Measurements from ENCODE around the gene GSTM3. TPM values are rescaled to one million over a fixed set of nuclear protein-coding genes. Genes with fewer than 3 reads are reported as not detected.

Gene GSTM3
- total RNA-seq, 2 experiments from 2014 or later = 14.8 to 15.4 TPM

DNA sequence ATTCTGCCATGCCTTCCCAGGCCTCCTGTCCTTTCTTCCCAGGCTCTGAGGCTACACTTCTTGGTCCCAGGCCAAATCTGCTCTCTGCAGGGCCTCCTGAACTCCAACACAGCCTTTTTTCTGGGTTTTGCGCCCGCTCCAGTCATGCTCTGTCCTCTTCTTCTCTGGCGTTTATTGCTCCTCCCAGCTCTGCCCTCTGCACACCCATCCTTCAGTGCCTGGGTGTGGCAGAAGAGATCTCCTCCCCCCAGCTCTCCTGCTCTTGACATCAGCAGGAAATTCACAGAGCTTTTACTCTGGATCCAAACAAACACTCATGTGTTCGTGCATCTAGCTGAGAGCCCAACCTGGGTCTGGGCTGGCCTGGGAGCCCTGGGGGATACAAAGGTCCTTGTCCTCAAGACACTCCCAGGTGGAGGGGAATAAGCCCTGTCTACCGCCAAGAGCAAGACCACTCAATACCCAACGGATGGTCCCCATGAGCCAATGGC, 45.7 kb upstream of the GSTM3 start:
- Mint-ChIP-seq H3K36me3 (ENCODE audit: low read depth) (no peaks in the 10 kb centered on the region), H3K27me3 (no peaks in the 10 kb centered on the region), H3K4me1 (ENCODE audit: low read depth) (peaks cover 27% of the 10 kb centered on the region), H3K27ac (no peak overlapping the region), H3K4me3 (no peak overlapping the region), H3K9me3 (no peaks in the 10 kb centered on the region)
- no peak overlapping the region for H3K27ac ChIP-seq (ENCODE audit: low read depth in 1 of 2, low read length in 2 of 2)
- peaks cover 48% of the 10 kb centered on the region for H3K4me1 ChIP-seq (ENCODE audit: insufficient read depth, low read length)
- ATAC-seq (ENCODE audit: poor library complexity) = no peak
- no peak for DNase-seq
- H3K4me3 ChIP-seq (ENCODE audit: low read length) = no peak overlapping the region
- ChIA-PET POLR2A (no interaction called here), CTCF (interaction anchor here (1.3 to 1.8 kb wide), 2 partner anchors 10 to 198 kb away, joined by 5 to 7 read pairs; partner anchors contain the start of gene AHCYL1)
- TF ChIP-seq, protein P1, sequence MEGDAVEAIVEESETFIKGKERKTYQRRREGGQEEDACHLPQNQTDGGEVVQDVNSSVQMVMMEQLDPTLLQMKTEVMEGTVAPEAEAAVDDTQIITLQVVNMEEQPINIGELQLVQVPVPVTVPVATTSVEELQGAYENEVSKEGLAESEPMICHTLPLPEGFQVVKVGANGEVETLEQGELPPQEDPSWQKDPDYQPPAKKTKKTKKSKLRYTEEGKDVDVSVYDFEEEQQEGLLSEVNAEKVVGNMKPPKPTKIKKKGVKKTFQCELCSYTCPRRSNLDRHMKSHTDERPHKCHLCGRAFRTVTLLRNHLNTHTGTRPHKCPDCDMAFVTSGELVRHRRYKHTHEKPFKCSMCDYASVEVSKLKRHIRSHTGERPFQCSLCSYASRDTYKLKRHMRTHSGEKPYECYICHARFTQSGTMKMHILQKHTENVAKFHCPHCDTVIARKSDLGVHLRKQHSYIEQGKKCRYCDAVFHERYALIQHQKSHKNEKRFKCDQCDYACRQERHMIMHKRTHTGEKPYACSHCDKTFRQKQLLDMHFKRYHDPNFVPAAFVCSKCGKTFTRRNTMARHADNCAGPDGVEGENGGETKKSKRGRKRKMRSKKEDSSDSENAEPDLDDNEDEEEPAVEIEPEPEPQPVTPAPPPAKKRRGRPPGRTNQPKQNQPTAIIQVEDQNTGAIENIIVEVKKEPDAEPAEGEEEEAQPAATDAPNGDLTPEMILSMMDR (IDR thresholded peaks at IDR 0.05) = no peak
- intact Hi-C loops (cut with DNase I, micrococcal nuclease) = no loop called here
- no peaks in the 10 kb centered on the region for H3K36me3 ChIP-seq (ENCODE audit: insufficient read depth, low read length)
- no peaks in the 10 kb centered on the region for H3K27me3 ChIP-seq (ENCODE audit: control insufficient read depth in 1 of 2, insufficient read depth in 2 of 2, low read length in 2 of 2)
- H3K9me3 ChIP-seq (ENCODE audit: control insufficient read depth in 1 of 2, insufficient read depth in 1 of 2, low read length in 2 of 2) = no peaks in the 10 kb centered on the region

DNA sequence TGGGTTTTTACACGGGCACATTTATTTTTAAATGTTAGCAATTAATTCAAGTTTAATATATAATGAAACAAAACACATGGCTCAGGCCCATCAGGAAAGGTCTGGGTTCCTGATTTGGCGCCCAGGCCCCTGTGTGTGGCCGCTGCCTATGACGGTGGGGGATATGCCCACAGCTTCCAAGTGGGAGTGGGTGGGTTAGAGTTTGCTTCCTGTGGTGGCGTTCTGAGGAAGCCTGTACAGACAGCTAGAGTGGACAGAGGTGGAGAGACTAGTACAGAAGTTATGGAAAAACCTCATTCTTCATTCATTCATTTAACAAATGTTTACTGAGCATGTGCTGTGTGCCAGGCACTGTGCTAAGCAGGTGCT, 45.3 kb upstream of the GSTM3 start:
- Mint-ChIP-seq H3K27ac (no peak overlapping the region), H3K4me3 (no peak overlapping the region), H3K27me3 (no peaks in the 10 kb centered on the region), H3K9me3 (no peaks in the 10 kb centered on the region), H3K36me3 (ENCODE audit: low read depth) (no peaks in the 10 kb centered on the region), H3K4me1 (ENCODE audit: low read depth) (peaks cover 22% of the 10 kb centered on the region)
- ChIA-PET CTCF (interaction anchor here (1.3 to 1.8 kb wide), 2 partner anchors 9 to 198 kb away, joined by 5 to 7 read pairs; partner anchors contain the start of gene AHCYL1), POLR2A (interaction anchor here (0.6 kb wide), 1 partner anchor 833 kb away, joined by 3 read pairs; no protein-coding TSS in a partner anchor)
- Histone ChIP-seq H3K4me3 (ENCODE audit: low read length) (no peak overlapping the region), H3K9me3 (ENCODE audit: control insufficient read depth in 1 of 2, insufficient read depth in 1 of 2, low read length in 2 of 2) (peaks cover 0 to 1% of the 10 kb centered on the region in 2 experiments), H3K4me1 (ENCODE audit: insufficient read depth, low read length) (peaks cover 43% of the 10 kb centered on the region), H3K36me3 (ENCODE audit: insufficient read depth, low read length) (no peaks in the 10 kb centered on the region), H3K27ac (ENCODE audit: low read depth in 1 of 2, low read length in 2 of 2) (no peak overlapping the region), H3K27me3 (ENCODE audit: control insufficient read depth in 1 of 2, insufficient read depth in 2 of 2, low read length in 2 of 2) (no peaks in the 10 kb centered on the region)
- TF ChIP-seq, protein P1 (IDR thresholded peaks at IDR 0.05) = no peak
- ATAC-seq (ENCODE audit: poor library complexity) (no peak), DNase-seq (no peak)
- intact Hi-C loops (cut with DNase I, micrococcal nuclease) = no loop called here

DNA sequence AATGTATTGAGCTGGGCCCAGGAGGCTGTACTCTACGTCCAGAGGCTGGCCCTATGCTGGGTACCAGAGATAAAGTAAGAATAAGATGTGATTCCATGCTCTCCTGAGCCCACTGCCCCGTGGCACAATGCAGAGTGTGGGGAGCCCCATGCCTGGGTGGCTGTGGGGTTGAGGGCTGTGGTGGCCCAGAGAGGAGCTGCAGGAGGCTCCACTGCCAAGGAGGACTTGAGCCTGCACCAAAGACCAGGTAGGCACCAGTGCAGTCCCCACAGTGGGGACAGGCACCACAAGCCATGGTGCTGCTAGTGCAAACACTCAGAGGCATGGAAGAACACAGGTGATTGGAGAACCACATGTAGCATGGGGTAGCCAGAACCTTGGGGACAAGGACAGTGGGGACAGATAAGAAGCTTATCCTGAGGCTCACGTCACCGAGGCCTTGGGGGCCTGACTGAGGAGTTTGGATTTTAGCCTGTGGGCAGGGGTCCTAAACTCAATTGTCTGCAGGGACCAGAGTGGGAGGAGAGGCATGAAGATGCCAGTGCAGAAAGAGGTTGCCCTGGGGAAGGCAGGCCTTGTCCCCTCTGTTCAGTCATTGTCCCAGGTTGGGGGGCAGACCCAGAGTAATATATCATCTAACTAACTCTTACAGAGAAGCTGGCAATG, 44.7 kb upstream of the GSTM3 start:
- Mint-ChIP-seq H3K27me3 (no peaks in the 10 kb centered on the region), H3K4me1 (ENCODE audit: low read depth) (peaks cover 17% of the 10 kb centered on the region), H3K27ac (no peak overlapping the region), H3K36me3 (ENCODE audit: low read depth) (no peaks in the 10 kb centered on the region), H3K4me3 (no peak overlapping the region), H3K9me3 (no peaks in the 10 kb centered on the region)
- ChIA-PET POLR2A (interaction anchor here (0.6 kb wide), 1 partner anchor 834 kb away, joined by 3 read pairs; no protein-coding TSS in a partner anchor), CTCF (interaction anchor here (1.3 to 1.8 kb wide), 2 partner anchors 9 to 199 kb away, joined by 5 to 7 read pairs; partner anchors contain the start of gene AHCYL1)
- intact Hi-C loops (cut with DNase I, micrococcal nuclease) = no loop called here
- DNase-seq (no peak), ATAC-seq (ENCODE audit: poor library complexity) (no peak)
- Histone ChIP-seq H3K27ac (ENCODE audit: low read depth in 1 of 2, low read length in 2 of 2) (no peak overlapping the region), H3K36me3 (ENCODE audit: insufficient read depth, low read length) (no peaks in the 10 kb centered on the region), H3K27me3 (ENCODE audit: control insufficient read depth in 1 of 2, insufficient read depth in 2 of 2, low read length in 2 of 2) (no peaks in the 10 kb centered on the region), H3K4me1 (ENCODE audit: insufficient read depth, low read length) (peaks cover 38% of the 10 kb centered on the region), H3K9me3 (ENCODE audit: control insufficient read depth in 1 of 2, insufficient read depth in 1 of 2, low read length in 2 of 2) (peaks cover 0 to 6% of the 10 kb centered on the region in 2 experiments), H3K4me3 (ENCODE audit: low read length) (no peak overlapping the region)
- TF ChIP-seq, protein P1 (IDR thresholded peaks at IDR 0.05) = no peak

All from CD4-positive, alpha-beta T cell (primary cell).